ENCODE results near the gene WNT2B. TPM values are rescaled to one million over a fixed set of nuclear protein-coding genes. Genes with fewer than 3 reads are reported as not detected.
"Not testable (repeated sequence)": the region's sequence is repeated elsewhere in the genome, so short reads cannot be mapped to it uniquely, and the experiment has no call there.

The WNT2B gene
- 8.7 and 14.7 TPM in 2 replicates for total RNA-seq (2014; rRNA removed; shearing (Covaris generic))

DNA sequence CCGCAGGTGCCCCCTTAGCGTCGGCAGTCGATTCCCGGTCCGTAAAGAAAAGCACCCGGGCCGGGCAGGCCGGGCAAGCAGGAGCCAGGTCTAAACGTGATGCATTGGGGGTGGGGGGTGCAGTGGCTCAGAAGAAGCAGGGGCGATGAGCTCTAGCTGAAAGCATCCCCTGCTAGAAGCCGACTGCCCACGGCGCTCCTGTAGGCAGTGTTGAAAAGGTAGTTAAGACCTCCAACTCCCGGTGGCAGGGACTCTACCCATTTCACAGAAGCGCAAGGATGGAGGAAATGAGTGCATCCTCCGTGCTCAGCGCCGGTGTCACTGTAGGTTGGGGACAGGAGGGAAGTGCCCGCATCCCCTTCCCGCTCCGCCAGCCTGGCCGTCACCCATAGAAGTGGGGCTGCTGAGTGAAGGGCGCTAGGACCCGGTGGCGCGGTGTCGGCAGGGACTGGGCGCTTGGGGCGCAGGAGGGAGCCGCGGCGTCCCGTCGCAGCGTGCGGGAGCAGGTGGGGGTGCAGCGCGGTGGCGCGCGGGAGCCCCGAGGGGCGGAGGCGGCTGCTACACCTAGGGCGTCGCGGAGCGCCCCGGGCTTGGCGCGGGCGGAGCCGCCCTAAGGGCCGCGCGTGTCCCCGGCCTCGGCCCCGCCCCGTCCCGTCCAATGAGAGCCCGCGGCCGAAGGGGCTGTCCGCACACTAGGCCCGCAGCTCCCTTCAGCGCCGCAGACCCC, at the start of gene WNT2B:
Gene WNT2B (plus strand): TSS at position 688 of the 727 bp plus-strand sequence. CDS start 298 bp downstream, outside the sequence.
- peaks cover 86% of the 10 kb centered on the region for H3K4me1 ChIP-seq (replicated peaks)
- peak in 1 of 2 experiments; percentile 40 for DNase-seq (ENCODE audit: low read depth in 1 of 2, low spot score in 2 of 2)

DNA sequence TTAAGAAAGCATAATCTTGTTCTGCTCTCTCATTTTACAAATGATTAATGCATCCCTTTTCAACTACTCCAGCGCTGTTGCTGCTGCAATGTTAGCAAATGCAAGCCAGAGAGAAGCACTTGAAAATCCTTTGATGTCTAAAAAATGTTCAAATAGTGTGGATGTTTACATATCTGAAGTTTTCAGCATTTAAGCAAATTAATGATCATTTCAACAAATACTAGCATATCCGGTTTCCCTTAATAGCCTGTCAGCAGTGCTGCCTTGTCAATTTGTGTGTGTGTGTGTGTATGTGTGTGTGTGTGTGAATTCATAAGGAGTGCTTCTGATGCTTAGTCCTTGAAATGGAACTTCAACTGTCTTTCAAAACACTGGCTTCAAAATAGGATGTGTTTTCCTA, 48.1 kb upstream of the WNT2B start:
- H3K27me3 ChIP-seq (replicated peaks) = no peaks in the 10 kb centered on the region
- no peaks in the 10 kb centered on the region for H3K9me3 ChIP-seq (replicated peaks)
- no peak overlapping the region for H3K27ac ChIP-seq
- DNase-seq (ENCODE audit: low read depth in 1 of 2, low spot score in 2 of 2) = no peak
- no peak overlapping the region for H3K4me3 ChIP-seq
- peaks cover 22% of the 10 kb centered on the region for H3K4me1 ChIP-seq (replicated peaks)
- H3K36me3 ChIP-seq = peaks cover 47% of the 10 kb centered on the region

More for the DNA sequence above, at the start of gene WNT2B:
- H3K4me3 ChIP-seq = peak within 1 kb of the TSS; percentile 65
- H3K27me3 ChIP-seq (replicated peaks) = no peaks in the 10 kb centered on the region
- H3K9me3 ChIP-seq (replicated peaks) = peaks cover 6% of the 10 kb centered on the region; the same call in 1 of the 2 replicates
- H3K27ac ChIP-seq = no peak within 1 kb of the TSS
- peaks cover 3% of the 10 kb centered on the region; the same call in 1 of the 2 replicates for H3K36me3 ChIP-seq

DNA sequence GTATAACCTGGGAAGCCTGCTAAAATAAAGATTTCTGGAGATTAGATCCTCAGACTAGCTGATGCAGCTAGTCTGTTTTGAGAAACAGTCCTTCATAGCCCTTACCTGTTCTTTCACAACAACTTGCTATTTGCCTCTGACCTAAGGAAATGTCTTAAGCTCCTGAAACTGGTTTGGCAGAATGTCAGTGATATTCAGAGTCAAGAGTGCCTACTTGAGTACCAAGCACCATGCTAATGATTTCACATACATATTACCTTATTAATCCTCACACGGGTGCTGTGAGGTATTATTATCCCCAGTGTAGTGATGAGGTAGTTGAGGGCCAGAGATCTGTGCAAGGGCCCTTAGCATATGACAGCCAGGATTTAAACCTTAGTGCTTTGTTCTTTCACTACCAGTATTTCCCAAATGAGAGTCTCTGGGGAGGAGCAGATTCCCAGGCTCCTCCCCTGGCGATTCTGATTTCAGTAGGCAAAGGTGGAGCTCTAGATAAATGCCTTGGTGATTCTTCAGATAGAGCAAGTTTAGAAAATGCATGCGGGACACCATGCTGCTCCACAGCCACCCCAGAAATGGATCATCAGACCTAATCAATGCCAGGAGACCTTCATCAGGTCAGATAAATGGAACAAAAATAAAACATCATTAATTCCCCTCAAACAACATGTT, 47.4 kb upstream of the WNT2B start:
- Histone ChIP-seq H3K27ac (no peak overlapping the region), H3K4me1 (replicated peaks) (peaks cover 30% of the 10 kb centered on the region), H3K27me3 (replicated peaks) (no peaks in the 10 kb centered on the region), H3K36me3 (peaks cover 40% of the 10 kb centered on the region), H3K4me3 (no peak overlapping the region), H3K9me3 (replicated peaks) (no peaks in the 10 kb centered on the region)
- DNase-seq (ENCODE audit: low read depth in 1 of 2, low spot score in 2 of 2) = no peak

DNA sequence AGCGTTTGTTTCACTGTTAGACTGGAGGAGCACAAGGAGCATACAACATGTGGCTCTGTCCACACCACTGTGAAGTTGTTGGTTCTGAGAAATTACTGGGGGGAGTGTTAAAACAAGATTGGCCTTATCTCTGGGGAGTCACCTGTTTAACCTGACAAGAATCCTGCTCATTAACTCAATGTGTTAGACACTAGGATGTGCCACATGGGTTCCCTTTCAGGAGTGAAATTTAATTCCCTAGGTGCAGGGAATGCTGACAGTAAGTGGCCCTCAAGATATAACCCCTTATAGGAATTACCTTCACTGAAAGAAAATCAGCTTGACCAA, 45.8 kb upstream of the WNT2B start:
- Histone ChIP-seq H3K4me3 (no peak overlapping the region), H3K9me3 (replicated peaks) (no peaks in the 10 kb centered on the region), H3K27ac (no peak overlapping the region), H3K4me1 (replicated peaks) (peaks cover 30% of the 10 kb centered on the region), H3K36me3 (peaks cover 24% of the 10 kb centered on the region), H3K27me3 (replicated peaks) (no peaks in the 10 kb centered on the region)
- no peak for DNase-seq (ENCODE audit: low read depth in 1 of 2, low spot score in 2 of 2)

DNA sequence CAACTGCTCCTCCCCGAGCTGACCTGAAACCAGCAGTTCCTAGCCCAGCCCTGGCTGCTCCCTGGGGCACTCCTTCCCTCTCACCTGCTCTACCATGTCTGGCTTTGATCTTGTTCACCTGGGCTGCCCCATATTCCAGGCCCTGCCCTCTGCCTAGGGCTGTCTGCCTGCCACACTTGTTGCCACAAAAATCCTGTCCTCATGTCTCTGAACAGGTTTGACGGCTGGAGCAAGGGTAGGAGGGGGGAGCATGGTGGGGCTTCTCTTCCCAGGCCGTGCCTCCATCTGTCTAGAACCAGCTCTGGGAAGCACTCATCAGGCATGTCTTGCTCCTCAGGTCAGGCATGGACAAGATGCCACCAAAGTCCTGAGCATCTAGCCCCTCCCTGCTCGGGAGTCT, 44.3 kb upstream of the WNT2B start:
- peaks cover 10% of the 10 kb centered on the region for H3K36me3 ChIP-seq
- no peaks in the 10 kb centered on the region for H3K27me3 ChIP-seq (replicated peaks)
- H3K4me3 ChIP-seq = no peak overlapping the region
- peak overlapping the region; percentile 67; the same call in 1 of the 2 replicates for H3K27ac ChIP-seq
- H3K4me1 ChIP-seq (replicated peaks) = peaks cover 30% of the 10 kb centered on the region
- peak in 1 of 2 experiments; percentile 15 for DNase-seq (ENCODE audit: low read depth in 1 of 2, low spot score in 2 of 2)
- no peaks in the 10 kb centered on the region for H3K9me3 ChIP-seq (replicated peaks)

DNA sequence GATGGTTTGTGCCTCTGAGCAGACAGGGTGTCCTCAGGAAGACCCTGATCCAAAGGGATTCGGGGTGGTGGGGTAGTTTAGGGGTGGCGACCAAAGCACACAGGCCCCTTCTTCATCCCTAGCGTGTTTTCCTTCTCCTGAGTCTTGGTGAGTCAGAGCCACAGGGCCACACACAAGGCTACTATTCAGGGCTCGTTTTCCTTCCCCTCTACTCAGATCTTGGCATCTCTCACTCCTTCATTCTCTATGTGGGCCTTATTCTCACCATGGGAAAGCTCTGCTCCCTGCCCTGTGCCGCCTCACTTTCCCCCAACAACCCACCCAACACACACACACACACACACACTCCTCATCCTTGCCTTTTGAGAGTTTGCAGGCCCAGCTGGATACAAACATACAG, 43.6 kb upstream of the WNT2B start:
- no peak overlapping the region for H3K4me3 ChIP-seq
- peak overlapping the region; percentile 67 for H3K27ac ChIP-seq
- H3K36me3 ChIP-seq = peaks cover 3% of the 10 kb centered on the region
- H3K9me3 ChIP-seq (replicated peaks) = no peaks in the 10 kb centered on the region
- DNase-seq (ENCODE audit: low read depth in 1 of 2, low spot score in 2 of 2) = peak; percentile 73 to 83
- peaks cover 30% of the 10 kb centered on the region for H3K4me1 ChIP-seq (replicated peaks)
- no peaks in the 10 kb centered on the region for H3K27me3 ChIP-seq (replicated peaks)

DNA sequence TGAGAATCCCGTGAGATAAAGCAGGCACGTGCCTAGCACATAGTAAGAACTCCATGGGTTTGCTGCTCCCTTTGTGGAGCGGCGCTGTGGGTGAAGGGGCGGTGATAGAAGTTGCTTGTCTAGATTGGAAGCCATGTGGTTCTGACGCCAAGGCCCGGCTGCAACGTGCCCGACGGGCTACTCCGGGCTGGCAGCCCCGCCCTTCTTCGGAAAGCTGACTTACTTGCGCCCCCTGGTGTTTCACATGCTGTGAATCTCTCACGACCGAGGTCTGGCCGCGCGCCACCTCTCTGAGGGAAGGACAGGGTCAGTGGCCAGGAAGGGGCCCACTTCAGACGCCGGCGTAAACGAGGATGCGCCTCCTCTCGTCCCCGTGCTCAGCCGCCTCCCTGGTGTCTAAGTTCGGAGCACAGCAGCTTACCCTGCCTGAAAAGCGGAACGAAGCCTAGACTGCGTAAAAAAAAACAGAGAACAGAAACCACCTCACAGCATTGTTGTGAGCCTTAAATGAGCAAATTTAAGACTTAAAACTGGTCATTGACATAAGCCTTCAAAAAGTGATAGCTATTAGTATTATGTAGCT, 42.6 kb upstream of the WNT2B start:
- Histone ChIP-seq H3K4me3 (no peak overlapping the region; the same call in 1 of the 2 replicates), H3K4me1 (replicated peaks) (peaks cover 35% of the 10 kb centered on the region), H3K27me3 (replicated peaks) (no peaks in the 10 kb centered on the region), H3K36me3 (no peaks in the 10 kb centered on the region), H3K9me3 (replicated peaks) (no peaks in the 10 kb centered on the region), H3K27ac (peak overlapping the region; percentile 67)
- DNase-seq (ENCODE audit: low read depth in 1 of 2, low spot score in 2 of 2) = peak; percentile 97 to 98

DNA sequence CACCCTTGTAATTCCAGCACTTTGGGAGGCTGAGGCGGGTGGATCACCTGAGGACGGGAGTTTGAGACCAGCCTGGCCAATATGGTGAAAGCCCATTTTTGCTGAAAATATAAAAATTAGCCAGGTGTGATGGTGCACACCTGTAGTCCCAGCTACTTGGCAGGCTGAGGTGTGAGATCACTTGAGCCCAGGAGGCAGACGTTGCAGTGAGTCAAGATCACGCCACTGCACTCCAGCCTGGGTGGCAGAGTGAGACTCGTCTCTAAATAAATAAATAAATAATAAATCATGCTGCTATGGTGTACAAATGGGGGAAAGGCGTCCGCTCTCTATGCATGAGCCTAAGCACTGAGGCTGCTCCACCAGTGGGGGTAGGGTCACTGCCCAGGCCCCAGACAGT, 38.4 kb upstream of the WNT2B start:
- not testable (repeated sequence) for H3K4me3 ChIP-seq

DNA sequence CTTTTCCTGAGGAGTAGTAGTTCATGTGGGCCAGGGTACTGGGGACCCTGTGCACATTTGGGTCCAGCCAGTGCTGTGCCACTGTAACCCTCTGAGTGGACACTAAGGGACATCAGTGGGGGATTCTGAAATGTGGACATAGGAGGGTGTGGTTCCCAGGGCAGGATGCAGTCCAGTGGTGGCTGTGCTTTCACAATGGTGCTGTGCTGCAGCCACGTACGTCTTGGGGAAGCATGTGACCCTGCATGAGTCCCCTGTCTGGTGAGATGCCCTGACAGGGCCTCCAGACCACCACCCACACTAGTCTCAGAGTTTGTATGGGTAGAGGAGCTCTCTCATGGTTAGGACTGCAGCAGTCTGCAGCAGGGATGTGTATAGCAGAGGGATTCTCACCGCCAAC, 37.8 kb upstream of the WNT2B start:
- Histone ChIP-seq H3K27me3 (replicated peaks) (no peaks in the 10 kb centered on the region), H3K36me3 (no peaks in the 10 kb centered on the region), H3K9me3 (replicated peaks) (no peaks in the 10 kb centered on the region), H3K4me3 (no peak overlapping the region), H3K27ac (no peak overlapping the region), H3K4me1 (replicated peaks) (peaks cover 17% of the 10 kb centered on the region)
- no peak for DNase-seq (ENCODE audit: low read depth in 1 of 2, low spot score in 2 of 2)

More for the DNA sequence above, 38.4 kb upstream of the WNT2B start:
- not testable (repeated sequence) for H3K27me3 ChIP-seq (replicated peaks); H3K9me3 ChIP-seq (replicated peaks); H3K27ac ChIP-seq; H3K36me3 ChIP-seq; DNase-seq (ENCODE audit: low read depth in 1 of 2, low spot score in 2 of 2)
- peaks cover 23% of the 10 kb centered on the region for H3K4me1 ChIP-seq (replicated peaks)

DNA sequence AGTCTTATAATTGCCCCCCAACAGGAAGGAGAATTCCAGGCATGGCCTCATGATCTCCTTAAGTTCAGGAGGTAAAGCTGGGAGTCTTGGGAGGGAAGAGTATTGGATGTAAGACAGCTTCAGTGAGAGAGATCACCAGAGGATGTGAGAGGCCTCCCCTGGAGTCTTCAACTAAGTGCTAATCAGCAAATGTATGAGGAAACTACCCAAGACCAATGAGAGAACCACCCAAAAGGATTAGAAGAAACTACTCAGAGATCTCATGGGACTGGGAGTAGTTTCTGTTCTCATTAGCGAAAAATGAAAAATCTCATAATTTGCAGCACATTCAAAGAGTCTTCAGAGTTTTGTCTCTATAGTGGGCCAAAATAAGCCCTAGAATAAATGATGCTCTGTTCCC, 36.6 kb upstream of the WNT2B start:
- peaks cover 6% of the 10 kb centered on the region; the same call in 1 of the 2 replicates for H3K4me1 ChIP-seq (replicated peaks)
- no peak overlapping the region for H3K27ac ChIP-seq
- H3K4me3 ChIP-seq = no peak overlapping the region
- no peaks in the 10 kb centered on the region for H3K36me3 ChIP-seq
- H3K9me3 ChIP-seq (replicated peaks) = no peaks in the 10 kb centered on the region; the same call in 1 of the 2 replicates
- no peaks in the 10 kb centered on the region for H3K27me3 ChIP-seq (replicated peaks)
- DNase-seq (ENCODE audit: low read depth in 1 of 2, low spot score in 2 of 2) = no peak

DNA sequence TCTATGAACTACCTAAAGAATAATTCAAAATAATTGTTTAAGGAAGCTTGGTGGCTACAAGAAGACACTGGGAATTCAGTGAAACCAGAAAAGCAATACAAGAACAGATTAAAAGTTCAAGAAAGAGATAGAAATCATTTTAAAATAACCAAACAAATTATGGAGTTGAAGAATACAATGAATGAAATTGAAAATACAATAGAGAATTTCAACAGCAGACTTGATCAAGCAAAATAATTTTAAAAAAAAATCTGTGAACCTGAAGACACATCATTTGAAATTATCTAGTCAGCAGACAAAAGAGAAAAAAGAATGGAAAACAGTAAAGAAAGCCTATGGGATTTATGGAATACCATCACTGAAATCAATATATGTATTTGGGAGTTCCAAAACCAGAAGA, 31.2 kb upstream of the WNT2B start:
- DNase-seq (ENCODE audit: low read depth in 1 of 2, low spot score in 2 of 2) = no peak
- Histone ChIP-seq H3K27me3 (replicated peaks) (no peaks in the 10 kb centered on the region), H3K4me3 (no peak overlapping the region), H3K4me1 (replicated peaks) (no peaks in the 10 kb centered on the region), H3K36me3 (no peaks in the 10 kb centered on the region), H3K9me3 (replicated peaks) (peaks cover 4% of the 10 kb centered on the region), H3K27ac (no peak overlapping the region)

DNA sequence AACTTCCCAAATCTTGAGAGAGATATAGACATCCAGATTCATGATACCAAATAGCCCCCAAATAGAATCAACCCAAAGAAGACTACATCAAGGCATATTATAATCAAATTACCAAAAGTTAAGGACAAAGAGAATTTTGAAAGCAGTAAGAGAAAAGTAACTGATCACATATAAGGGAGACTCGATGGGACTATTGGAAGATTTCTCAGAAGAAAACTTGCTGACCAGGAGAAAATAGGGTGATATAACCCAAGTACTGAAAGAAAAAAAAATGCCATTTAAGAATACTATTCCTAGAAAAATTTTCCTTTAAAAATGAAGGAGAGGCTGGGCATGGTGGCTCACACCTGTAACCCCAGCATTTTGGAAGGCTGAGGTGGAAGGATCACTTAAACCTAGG, 30.5 kb upstream of the WNT2B start:
- H3K27me3 ChIP-seq (replicated peaks) = no peaks in the 10 kb centered on the region
- no peak overlapping the region for H3K4me3 ChIP-seq
- H3K9me3 ChIP-seq (replicated peaks) = peaks cover 4% of the 10 kb centered on the region
- H3K4me1 ChIP-seq (replicated peaks) = no peaks in the 10 kb centered on the region
- H3K36me3 ChIP-seq = no peaks in the 10 kb centered on the region
- H3K27ac ChIP-seq = no peak overlapping the region
- DNase-seq (ENCODE audit: low read depth in 1 of 2, low spot score in 2 of 2) = no peak

DNA sequence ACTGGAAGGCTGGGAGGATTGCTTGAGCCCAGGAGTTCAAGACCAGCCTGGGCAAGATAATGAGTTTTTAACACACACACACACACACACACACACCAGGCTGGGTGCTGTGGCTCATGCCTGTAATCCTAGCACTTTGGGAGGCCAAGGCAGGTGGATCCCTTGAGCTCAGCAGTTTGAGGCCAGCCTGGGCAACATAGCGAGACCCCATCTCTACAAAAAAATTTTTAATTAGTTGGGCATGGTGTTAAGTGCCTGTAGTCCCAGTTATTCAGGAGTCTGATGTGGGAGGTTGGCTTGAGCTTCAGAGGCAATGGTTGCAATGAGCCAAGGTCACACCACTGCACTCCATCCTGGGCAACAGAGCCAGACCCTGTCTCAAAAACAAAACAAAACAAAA, 22.7 kb upstream of the WNT2B start:
- not testable (repeated sequence) for H3K4me3 ChIP-seq; H3K9me3 ChIP-seq (replicated peaks); H3K36me3 ChIP-seq; H3K27me3 ChIP-seq (replicated peaks); H3K4me1 ChIP-seq (replicated peaks); DNase-seq (ENCODE audit: low read depth in 1 of 2, low spot score in 2 of 2); H3K27ac ChIP-seq

DNA sequence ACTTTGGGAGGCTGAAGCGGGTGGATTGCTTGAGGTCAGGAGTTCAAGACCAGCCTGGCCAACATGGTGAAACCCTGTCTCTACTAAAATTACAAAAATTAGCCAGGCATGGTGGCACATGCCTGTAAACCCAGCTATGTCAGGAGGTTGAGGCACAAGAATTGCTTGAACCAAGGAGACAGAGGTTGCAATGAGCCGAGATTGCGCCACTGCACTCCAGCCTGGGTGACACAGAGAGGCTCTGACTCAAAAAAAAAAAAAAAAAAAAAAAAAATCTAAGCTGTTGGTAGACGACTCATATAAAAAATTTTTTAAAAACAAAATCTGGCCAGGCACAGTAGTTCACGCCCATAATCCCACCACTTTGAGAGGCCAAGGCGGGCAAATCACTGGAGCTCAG, 21.1 kb upstream of the WNT2B start:
- H3K9me3 ChIP-seq (replicated peaks); H3K27ac ChIP-seq; H3K36me3 ChIP-seq; H3K27me3 ChIP-seq (replicated peaks); H3K4me1 ChIP-seq (replicated peaks); DNase-seq (ENCODE audit: low read depth in 1 of 2, low spot score in 2 of 2); H3K4me3 ChIP-seq: not testable (repeated sequence)

All from SJSA1 (cell line).